NCI-H345 (cell line): ENCODE measurements around the gene ALK.

ENCODE experiments used
- DNase-seq: peaks from one replicate; lab custom pipeline; 2025; lab: John Stamatoyannopoulos, UW

Gene ALK

DNA sequence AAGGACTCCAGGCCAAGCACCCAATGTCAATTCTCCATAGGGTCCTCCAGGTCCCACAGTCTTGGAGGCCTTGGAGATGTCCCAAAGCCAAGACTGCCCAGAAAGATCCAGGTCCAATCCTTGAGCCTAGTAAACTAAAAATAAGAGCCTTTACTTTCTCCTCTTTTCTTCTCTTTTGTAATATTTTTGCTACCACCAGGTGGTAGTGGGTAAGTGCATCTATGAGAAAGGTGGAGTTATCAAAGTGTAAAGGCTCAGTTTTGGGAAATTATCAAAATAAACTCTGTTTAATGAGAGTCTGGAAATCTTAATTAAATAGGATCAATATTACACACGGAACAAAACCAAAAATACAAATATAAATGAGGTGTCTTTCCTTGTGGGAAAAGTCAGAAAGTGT, 276.4 kb downstream of the ALK start:
- DNase-seq = no peak

DNA sequence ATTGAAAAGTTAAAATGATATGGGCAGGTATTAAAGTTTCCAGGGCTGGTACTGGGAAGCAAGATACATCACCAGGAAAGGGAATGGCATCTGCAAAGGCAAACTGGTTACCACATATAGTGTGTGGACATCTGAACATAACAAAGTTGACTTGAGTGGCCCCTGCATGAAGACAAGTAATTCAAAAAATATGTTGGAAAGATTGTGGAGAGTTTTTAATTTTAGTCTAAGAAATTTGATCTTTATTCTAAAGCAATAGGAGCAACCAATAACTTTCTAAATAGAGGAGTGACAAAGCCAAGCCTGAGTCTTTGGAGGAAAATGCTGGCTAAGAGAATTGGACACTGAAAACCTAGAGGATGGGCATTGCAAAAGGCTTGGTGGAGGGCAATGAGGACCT, 278.2 kb downstream of the ALK start:
- no peak for DNase-seq

- DNase-seq = no peak
These were observed 281.0 kb downstream of the ALK start for GRCh38 chr2:29640360-29640759.

GRCh38 chr2:29638641-29639040, 282.7 kb downstream of the ALK start:
- no peak for DNase-seq

- no peak for DNase-seq
These were observed 286.5 kb downstream of the ALK start for GRCh38 chr2:29634916-29635315.

- no peak for DNase-seq
These were observed 289.4 kb downstream of the ALK start for GRCh38 chr2:29632018-29632417.

- DNase-seq = no peak
These were observed 291.9 kb downstream of the ALK start for GRCh38 chr2:29629495-29629894.

DNA sequence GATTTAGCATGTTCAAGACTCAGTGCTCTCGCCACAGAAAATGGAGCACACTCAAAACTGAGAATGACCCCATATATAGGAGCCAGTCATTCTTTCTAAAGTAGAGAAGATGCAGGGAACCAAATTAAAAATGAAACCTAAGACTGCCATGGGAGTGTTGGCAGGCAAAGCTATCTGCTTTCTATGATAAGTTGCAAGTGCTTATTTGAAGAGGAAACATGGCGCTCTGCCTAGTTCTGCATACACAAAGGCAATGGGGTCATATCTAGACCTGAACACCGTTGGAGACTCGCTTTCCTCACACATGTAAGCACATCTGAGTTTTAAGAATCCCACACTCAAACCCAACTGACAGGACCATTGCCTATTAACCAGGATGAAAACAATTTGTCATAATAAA, 292.5 kb downstream of the ALK start:
- DNase-seq = peak; percentile 34

GRCh38 chr2:29628108-29628745, 293.2 kb downstream of the ALK start:
- DNase-seq = no peak

DNA sequence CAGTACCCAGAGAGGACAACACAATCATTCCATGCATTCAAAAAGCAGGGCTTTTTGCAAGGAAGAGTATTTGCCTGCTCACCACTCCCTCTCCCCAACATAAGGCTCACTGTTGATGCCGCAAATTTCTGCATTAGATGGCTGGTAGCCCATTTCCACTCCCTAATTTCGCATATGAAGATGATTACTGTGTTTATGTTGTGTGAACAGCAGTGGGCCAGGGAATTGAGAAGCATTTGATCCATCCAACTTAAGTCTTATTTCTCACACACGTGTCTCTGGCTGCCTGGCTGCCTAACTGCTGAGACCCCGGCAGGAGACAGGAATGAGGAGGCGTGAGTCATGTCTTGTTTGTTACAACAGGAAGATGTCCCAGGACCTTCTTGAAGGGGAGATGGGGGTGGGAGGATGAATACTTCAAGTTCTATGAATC, 294.1 kb downstream of the ALK start:
- DNase-seq = no peak

- no peak for DNase-seq
These were observed 300.5 kb downstream of the ALK start for GRCh38 chr2:29620890-29621289.

- peak; percentile 88 for DNase-seq
These were observed 301.7 kb downstream of the ALK start for GRCh38 chr2:29619689-29620088.

DNA sequence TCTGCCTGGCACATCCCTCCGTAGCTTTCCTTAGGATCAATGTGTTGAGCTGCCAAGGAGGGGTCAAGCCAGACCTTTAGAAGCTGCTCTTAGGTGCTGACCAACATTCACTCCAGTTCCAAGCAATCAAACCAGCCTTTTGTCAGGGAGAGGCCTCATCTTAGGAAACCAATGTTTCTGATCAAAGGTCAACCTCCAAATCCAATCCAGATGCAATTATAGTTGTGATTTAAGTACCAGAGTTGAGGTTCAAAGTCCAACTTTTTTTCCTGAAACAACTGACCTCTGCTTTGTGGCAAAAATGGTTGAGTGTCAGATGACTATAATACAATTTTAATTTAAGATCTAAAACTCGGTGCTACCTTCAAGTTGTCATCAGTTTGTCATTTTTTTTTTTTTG, 303.4 kb downstream of the ALK start:
- DNase-seq = no peak

DNA sequence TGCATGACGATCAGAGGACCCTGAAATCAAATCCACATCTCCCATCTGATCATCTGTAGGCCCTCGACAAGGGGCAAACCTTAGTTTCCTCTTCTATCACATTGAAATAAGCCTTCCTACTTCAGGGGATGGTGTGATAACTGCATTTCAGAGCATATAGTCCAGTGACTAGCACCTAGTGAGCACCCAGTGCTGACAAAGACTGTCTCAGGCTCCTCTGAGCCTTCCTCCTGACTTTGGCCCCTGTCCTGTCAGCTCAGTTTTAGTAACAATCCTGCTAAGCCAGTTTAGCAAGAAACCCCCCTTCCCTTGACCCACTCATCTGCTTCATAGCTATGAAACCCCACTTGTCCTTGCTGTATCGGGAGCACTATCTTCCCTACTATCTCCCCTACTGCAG, 304.0 kb downstream of the ALK start:
- DNase-seq = no peak

- no peak for DNase-seq
These were observed 304.8 kb downstream of the ALK start for GRCh38 chr2:29616569-29616968.

DNA sequence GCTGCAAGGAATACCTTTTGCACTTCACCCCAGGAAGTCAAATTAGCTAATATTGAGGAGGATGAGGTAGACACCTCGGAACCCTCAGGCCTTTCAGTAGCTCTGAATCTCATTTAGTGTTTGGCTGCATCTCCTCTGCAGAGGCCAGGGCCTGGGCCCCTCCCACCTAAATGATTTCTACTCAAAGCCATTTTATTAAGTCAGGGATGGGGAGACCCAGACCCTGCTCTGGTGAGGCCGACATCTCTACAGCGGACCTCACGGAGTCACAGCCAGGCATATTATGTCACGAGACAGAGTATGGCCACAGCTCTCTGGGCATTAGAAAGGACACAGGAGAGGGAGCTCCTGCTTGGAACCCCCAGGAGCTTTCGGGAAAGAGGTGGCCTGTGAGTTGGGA, 305.5 kb downstream of the ALK start:
- DNase-seq = no peak

DNA sequence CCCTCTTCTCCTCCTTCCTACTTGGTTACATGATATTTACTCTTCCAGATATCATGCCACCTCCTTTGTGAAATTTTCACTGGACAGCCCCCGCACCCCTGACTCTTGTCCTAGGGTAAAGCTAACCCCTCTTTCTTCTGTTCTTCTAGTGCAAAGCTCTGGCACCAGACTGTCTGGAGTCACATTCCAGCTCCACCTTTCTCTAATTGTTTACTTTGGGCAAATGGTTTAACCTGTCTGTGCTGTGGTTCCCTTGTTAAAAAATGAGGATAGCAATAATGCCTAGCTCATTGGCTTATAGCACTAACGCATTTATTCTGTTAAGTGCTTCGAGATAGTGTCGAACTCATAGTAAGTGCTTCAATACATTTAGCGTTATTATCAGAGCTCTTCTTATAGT, 306.2 kb downstream of the ALK start:
- DNase-seq = no peak

DNA sequence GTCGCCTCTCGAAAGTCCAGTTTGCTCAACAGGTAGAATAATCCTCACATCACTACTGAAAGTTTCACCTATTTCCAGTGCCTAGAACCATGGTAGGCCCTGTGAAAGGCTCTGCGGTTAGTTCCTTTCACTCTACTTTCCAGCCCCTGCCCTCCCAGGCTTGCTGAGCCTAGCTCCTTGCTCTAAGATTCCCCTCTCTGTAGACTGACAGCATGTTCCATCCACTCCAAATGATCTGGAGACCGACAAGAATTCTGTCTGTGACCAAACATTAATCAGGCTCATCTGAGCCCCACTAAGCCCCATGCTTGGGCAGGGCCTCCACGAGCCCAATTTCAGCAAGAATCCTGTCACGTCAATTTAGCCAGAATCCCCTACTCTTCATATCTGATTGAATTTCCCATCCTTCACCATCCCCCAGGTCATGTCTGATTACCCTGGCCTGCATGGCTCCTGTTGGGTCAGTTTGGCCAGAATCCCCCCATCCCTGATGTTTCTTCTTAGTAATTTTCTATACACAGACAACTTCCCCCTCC, 307.0 kb downstream of the ALK start:
- DNase-seq = no peak

- DNase-seq = no peak
These were observed 307.6 kb downstream of the ALK start for GRCh38 chr2:29613792-29614266.

DNA sequence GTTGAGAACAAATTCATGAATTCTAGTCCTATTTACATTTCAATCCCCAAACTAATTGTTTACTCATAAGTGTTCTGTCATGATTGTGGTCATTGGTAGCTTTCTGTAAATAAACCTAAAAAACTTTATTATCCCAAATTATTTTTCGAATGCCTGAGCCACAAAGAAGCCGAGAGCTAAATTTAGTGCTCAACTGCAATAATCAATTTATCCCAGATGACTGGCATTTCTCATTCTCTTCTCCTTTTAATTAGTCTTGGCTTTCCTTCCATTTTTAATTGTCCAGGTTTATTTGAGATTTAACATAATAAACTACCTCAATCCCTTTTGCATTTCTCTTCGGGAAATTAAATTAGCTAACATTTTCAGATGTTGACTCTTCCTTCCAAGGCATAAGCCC, 308.3 kb downstream of the ALK start:
- DNase-seq = no peak

- DNase-seq = no peak
These were observed 308.8 kb downstream of the ALK start for GRCh38 chr2:29612568-29612967.

DNA sequence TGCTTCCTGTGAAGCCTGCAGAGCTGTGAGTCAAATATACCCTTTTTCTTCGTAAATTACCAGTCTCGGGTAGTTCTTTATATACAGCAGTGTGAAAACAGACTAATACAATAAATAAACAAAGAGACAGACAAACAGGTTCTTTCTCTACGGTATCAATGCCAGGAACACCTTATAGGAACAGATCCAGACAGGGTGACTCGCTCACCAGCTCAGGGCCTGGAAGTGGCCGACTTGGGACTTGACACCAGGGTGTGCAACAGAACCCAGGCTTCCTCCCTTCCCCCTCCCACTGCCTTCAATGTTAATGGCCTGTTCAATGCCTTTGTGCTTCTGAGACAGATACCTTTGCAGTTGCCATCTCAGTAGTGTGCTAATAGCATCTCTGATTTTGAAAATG, 309.5 kb downstream of the ALK start:
- DNase-seq = no peak

DNA sequence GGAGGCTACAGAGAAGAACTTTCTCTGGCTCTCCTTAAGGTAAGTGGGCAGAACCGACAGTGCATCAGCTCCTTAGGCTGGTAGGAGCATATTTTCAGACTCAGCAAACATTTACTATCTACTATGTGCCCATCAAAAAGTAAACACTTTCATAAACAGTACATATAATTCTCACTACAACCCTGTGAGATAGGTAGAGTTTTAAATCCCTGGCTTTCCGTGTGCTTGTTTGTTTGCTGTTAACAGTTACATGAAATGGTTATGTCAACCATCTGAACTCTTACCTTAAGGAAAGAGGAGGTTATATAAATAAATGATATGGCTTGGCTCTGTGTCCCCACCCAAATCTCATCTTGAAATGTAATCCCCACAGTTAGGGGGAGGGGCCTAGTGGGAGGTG, 310.1 kb downstream of the ALK start:
- DNase-seq = no peak

DNA sequence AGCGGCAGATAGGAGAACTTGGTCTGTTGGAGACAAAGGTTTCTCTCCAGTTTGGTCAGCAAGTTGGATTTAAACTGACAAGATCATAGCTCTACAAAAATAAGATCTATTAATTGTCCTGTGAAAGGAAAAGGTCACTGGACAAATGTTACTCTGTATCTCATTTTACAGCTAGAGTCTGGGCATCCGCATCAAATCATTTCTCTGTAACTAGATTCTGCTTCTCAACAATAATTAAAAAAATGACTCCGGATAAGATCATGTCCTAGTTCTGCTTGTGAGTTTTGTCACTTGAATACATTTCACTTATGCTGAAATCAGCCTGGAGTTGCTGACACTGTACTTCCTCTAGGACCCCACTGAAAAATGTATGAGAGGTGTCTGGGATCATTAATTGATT, 310.8 kb downstream of the ALK start:
- no peak for DNase-seq
